Activated CD8-positive, alpha-beta T cell treated with anti-CD3 and anti-CD28 coated beads, Interleukin-2, amount 10 ng/mL, durations not matched to agents 7 days and 5 days (primary cell): ENCODE data around the gene OTOP2. TPM values are rescaled to one million over a fixed set of nuclear protein-coding genes. Genes with fewer than 3 reads are reported as not detected.
"Not testable (repeated sequence)": the region's sequence is repeated elsewhere in the genome, so short reads cannot be mapped to it uniquely, and the experiment has no call there.

Experiments
- ATAC-seq: fragments of 150-1000 bp; cut with Tn5 transposase; one replicate; pipeline ENCODE4 v1.10.0; 2021; ENCODE audit warnings: moderate library complexity
- CTCF ChIA-PET: fragments of 350-600 bp; sonication (Branson Sonifier 250); formaldehyde crosslinking; loops from one replicate; lab custom pipeline; 2021; ENCODE audit warnings: antibody characterized with exemption; lab: Charles Lee
- POLR2A ChIA-PET: fragments of 350-600 bp; sonication (Branson Sonifier 250); formaldehyde crosslinking; loops from one replicate; lab custom pipeline; 2021; ENCODE audit warnings: antibody characterized with exemption; lab: Charles Lee
- DNase-seq: peaks from one replicate; pipeline ENCODE4 v3.0.0-alpha.2; 2020
- H3K27ac Mint-ChIP-seq: one replicate; pipeline ENCODE4 v1.8.0; 2021; ENCODE audit warnings: mild to moderate bottlenecking, mixed read lengths
- H3K27me3 Mint-ChIP-seq: one replicate; pipeline ENCODE4 v1.8.0; 2021; ENCODE audit warnings: low read depth, mixed read lengths
- H3K36me3 Mint-ChIP-seq: one replicate; pipeline ENCODE4 v1.8.0; 2021; ENCODE audit warnings: low read depth, mixed read lengths
- H3K4me1 Mint-ChIP-seq: one replicate; pipeline ENCODE4 v1.8.0; 2021; ENCODE audit warnings: low read depth, mixed read lengths
- H3K4me3 Mint-ChIP-seq: one replicate; pipeline ENCODE4 v1.8.0; 2021; ENCODE audit warnings: mild to moderate bottlenecking, mixed read lengths
- H3K9me3 Mint-ChIP-seq: one replicate; pipeline ENCODE4 v1.8.0; 2022; ENCODE audit warnings: mixed read lengths; ENCODE audit not compliant: insufficient read depth
- total RNA-seq, 2 experiments: library from RNA; stranded (reverse); gene quantifications; one replicate each; pipeline ENCODE4 v1.2.3, GENCODE V29; 2021

The OTOP2 gene
- total RNA-seq, 2 experiments from 2014 or later = not detected

GRCh38 chr17:74969501-74969900, 45.4 kb downstream of the OTOP2 start:
- not testable (repeated sequence) for H3K4me1 Mint-ChIP-seq, H3K27ac Mint-ChIP-seq, H3K36me3 Mint-ChIP-seq, DNase-seq, ATAC-seq, H3K4me3 Mint-ChIP-seq, H3K9me3 Mint-ChIP-seq
- ChIA-PET CTCF (interaction anchor here (1.0 to 8.8 kb wide), 5 partner anchors 7 to 443 kb away, joined by 3 to 82 read pairs (median 4); no protein-coding TSS in a partner anchor), POLR2A (interaction anchor here (0.6 to 0.9 kb wide), 2 partner anchors 43 to 466 kb away, joined by 3 read pairs; partner anchors contain the start of gene MRPL58)
- H3K27me3 Mint-ChIP-seq = peaks cover 27% of the 10 kb centered on the region

GRCh38 chr17:74970395-74970794, 46.3 kb downstream of the OTOP2 start:
- peaks cover 5% of the 10 kb centered on the region for H3K4me1 Mint-ChIP-seq
- ChIA-PET POLR2A (no interaction called here), CTCF (interaction anchor here (1.0 to 8.8 kb wide), 2 partner anchors 8 to 17 kb away, joined by 3 to 82 read pairs; partner anchors contain the start of gene CDR2L)
- no peak overlapping the region for H3K27ac Mint-ChIP-seq
- no peak for ATAC-seq
- H3K9me3 Mint-ChIP-seq = no peaks in the 10 kb centered on the region
- no peak overlapping the region for H3K4me3 Mint-ChIP-seq
- DNase-seq = no peak
- H3K27me3 Mint-ChIP-seq = peaks cover 31% of the 10 kb centered on the region
- no peaks in the 10 kb centered on the region for H3K36me3 Mint-ChIP-seq

GRCh38 chr17:74971069-74971841, 47.2 kb downstream of the OTOP2 start:
- H3K27ac Mint-ChIP-seq = no peak overlapping the region
- POLR2A ChIA-PET = no interaction called here
- CTCF ChIA-PET = interaction anchor here (1.0 to 8.8 kb wide), 3 partner anchors 9 to 16 kb away, joined by 3 to 82 read pairs (median 20); partner anchors contain the start of gene CDR2L
- peak overlapping the region; percentile 34 for H3K4me3 Mint-ChIP-seq
- H3K4me1 Mint-ChIP-seq = peaks cover 5% of the 10 kb centered on the region
- no peaks in the 10 kb centered on the region for H3K36me3 Mint-ChIP-seq
- DNase-seq = no peak
- no peaks in the 10 kb centered on the region for H3K9me3 Mint-ChIP-seq
- peaks cover 33% of the 10 kb centered on the region for H3K27me3 Mint-ChIP-seq
- ATAC-seq = no peak

- ATAC-seq (no peak), DNase-seq (no peak)
- POLR2A ChIA-PET = interaction anchor here (1.1 kb wide), 1 partner anchor 40 kb away, joined by 3 read pairs; the partner anchor contains the start of gene MRPL58
- no peaks in the 10 kb centered on the region for H3K9me3 Mint-ChIP-seq
- H3K36me3 Mint-ChIP-seq = no peaks in the 10 kb centered on the region
- H3K4me1 Mint-ChIP-seq = peaks cover 5% of the 10 kb centered on the region
- peaks cover 33% of the 10 kb centered on the region for H3K27me3 Mint-ChIP-seq
- H3K27ac Mint-ChIP-seq = no peak overlapping the region
- CTCF ChIA-PET = interaction anchor here (0.8 to 8.8 kb wide), 3 partner anchors 10 to 15 kb away, joined by 3 to 82 read pairs (median 20); partner anchors contain the start of gene CDR2L
- peak overlapping the region; percentile 34 for H3K4me3 Mint-ChIP-seq
These were observed 47.7 kb downstream of the OTOP2 start for GRCh38 chr17:74971842-74972106.

- peak; percentile 92 for ATAC-seq
These were observed 48.3 kb downstream of the OTOP2 start, which contains the start of gene HID1 for GRCh38 chr17:74972107-74972972. TSS of gene HID1 (minus strand) at chr17:74972759. CDS start at chr17:74972656, 103 bp downstream.

DNA sequence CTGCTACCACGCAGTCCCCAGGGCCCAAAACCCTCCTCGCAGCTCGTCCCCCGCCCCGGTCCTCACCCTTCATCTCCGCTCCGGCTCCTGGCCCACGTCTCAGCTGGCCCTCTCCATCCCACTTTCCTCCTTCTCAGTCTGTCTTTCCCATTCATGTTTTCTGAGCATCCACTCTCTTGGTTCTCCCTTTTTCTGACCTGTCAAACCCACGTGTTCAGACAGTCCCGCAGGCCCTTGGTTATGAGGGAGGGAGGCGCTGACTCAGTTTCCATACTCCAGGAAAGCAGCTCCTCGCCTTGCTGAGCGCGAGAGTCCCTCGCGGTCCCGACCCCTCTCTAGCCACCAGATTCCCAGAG, 48.9 kb downstream of the OTOP2 start:
- DNase-seq (no peak), ATAC-seq (no peak)
- Mint-ChIP-seq H3K27me3 (peaks cover 35% of the 10 kb centered on the region), H3K27ac (no peak overlapping the region), H3K36me3 (no peaks in the 10 kb centered on the region), H3K9me3 (no peaks in the 10 kb centered on the region), H3K4me3 (peak overlapping the region; percentile 67), H3K4me1 (peaks cover 5% of the 10 kb centered on the region)
- CTCF ChIA-PET = interaction anchor here (0.6 to 8.8 kb wide), 8 partner anchors 11 to 600 kb away, joined by 3 to 82 read pairs (median 4); no protein-coding TSS in a partner anchor
- POLR2A ChIA-PET = interaction anchor here (1.1 kb wide), 1 partner anchor 39 kb away, joined by 3 read pairs; the partner anchor contains the start of gene MRPL58

More at GRCh38 chr17:74972107-74972972, 48.3 kb downstream of the OTOP2 start, which contains the start of gene HID1:
- Mint-ChIP-seq H3K4me3 (peak within 1 kb of the TSS; percentile 67), H3K27ac (no peak within 1 kb of the TSS), H3K36me3 (no peaks in the 10 kb centered on the region), H3K4me1 (peaks cover 5% of the 10 kb centered on the region), H3K27me3 (peaks cover 33% of the 10 kb centered on the region), H3K9me3 (no peaks in the 10 kb centered on the region)
- peak; percentile 76 for DNase-seq
- CTCF ChIA-PET = interaction anchor here (0.8 to 8.8 kb wide), 6 partner anchors 10 to 219 kb away, joined by 3 to 82 read pairs (median 4); partner anchors contain the start of gene CDR2L
- POLR2A ChIA-PET = interaction anchor here (1.1 kb wide), 1 partner anchor 40 kb away, joined by 3 read pairs; the partner anchor contains the start of gene MRPL58

- H3K4me1 Mint-ChIP-seq = peaks cover 8% of the 10 kb centered on the region
- ATAC-seq (no peak), DNase-seq (no peak)
- no peak overlapping the region for H3K4me3 Mint-ChIP-seq
- H3K27ac Mint-ChIP-seq = no peak overlapping the region
- H3K27me3 Mint-ChIP-seq = peaks cover 43% of the 10 kb centered on the region
- ChIA-PET POLR2A (interaction anchor here (0.5 kb wide), 1 partner anchor 14 kb away, joined by 5 read pairs; no protein-coding TSS in a partner anchor), CTCF (interaction anchor here (2.0 to 8.8 kb wide), 2 partner anchors 14 to 18 kb away, joined by 5 to 82 read pairs; no protein-coding TSS in a partner anchor)
- no peaks in the 10 kb centered on the region for H3K9me3 Mint-ChIP-seq
- H3K36me3 Mint-ChIP-seq = no peaks in the 10 kb centered on the region
These were observed 51.9 kb downstream of the OTOP2 start for GRCh38 chr17:74975943-74976342.

- ATAC-seq = no peak
- Mint-ChIP-seq H3K27me3 (peaks cover 32% of the 10 kb centered on the region), H3K36me3 (no peaks in the 10 kb centered on the region), H3K27ac (no peak overlapping the region), H3K4me3 (no peak overlapping the region), H3K9me3 (no peaks in the 10 kb centered on the region), H3K4me1 (peaks cover 17% of the 10 kb centered on the region)
- no peak for DNase-seq
- POLR2A ChIA-PET = no interaction called here
- CTCF ChIA-PET = interaction anchor here (2.0 to 2.1 kb wide), 2 partner anchors 17 to 20 kb away, joined by 5 to 11 read pairs; no protein-coding TSS in a partner anchor
These were observed 53.7 kb downstream of the OTOP2 start for GRCh38 chr17:74977802-74978201.

DNA sequence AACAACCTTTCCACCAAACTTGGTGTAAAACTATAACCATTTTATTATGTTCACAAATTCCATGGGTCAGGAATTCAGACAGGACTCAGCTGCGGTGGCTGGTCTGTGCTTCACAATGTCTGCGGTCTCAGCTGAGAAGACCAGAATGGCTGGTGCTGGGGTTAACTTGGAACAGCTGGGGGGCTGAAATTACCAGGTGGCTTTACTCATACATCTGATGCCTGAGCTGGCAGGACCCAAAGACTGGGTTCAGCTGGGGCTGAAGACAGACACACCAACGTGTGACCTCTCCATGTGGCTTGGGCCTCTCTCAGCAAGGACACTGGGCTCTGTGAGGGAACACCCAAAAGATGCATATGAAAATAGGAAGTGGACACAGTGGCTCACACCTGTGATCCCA, 54.2 kb downstream of the OTOP2 start:
- Mint-ChIP-seq H3K36me3 (no peaks in the 10 kb centered on the region), H3K4me3 (no peak overlapping the region), H3K9me3 (no peaks in the 10 kb centered on the region), H3K27ac (no peak overlapping the region), H3K27me3 (peaks cover 27% of the 10 kb centered on the region), H3K4me1 (peaks cover 13% of the 10 kb centered on the region)
- DNase-seq = no peak
- no peak for ATAC-seq
- POLR2A ChIA-PET = no interaction called here
- CTCF ChIA-PET = interaction anchor here (1.3 to 2.1 kb wide), 2 partner anchors 17 to 20 kb away, joined by 3 to 11 read pairs; no protein-coding TSS in a partner anchor

DNA sequence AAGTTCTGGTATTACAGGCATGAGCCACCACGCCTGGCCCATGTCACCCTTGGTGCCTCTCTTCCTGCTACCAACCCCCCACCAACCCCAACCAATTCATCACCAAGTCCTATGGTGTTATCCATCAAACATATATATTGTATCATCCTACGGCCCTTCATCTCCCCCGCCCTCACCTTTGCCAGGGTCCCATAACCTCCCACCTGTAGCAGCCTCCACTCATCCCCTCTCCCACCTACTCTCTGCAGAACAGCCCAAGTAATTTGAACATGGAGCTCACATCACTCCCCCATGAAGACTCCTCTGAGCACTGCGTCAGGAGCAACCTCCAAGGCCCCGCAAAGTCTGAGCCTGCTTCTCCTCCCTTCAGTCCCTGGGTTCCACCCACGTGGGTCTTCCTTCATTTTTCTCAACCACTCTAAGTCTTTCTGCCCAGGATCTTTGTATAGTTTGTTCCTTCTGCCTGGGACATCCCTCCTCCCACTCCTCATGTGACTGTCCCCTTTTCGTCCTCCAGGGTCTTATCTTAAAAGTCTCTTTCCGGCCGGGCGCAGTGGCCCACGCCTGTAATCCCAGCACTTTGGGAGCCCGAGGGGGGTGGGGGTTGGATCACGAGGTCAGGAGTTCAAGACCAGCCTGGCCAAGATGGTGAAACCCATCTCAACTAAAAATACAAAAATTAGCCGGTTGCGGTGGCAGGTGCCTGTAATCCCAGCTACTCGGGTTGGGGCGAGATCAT, 55.5 kb downstream of the OTOP2 start:
- ChIA-PET POLR2A (no interaction called here), CTCF (interaction anchor here (0.8 to 2.1 kb wide), 3 partner anchors 19 to 81 kb away, joined by 3 to 11 read pairs (median 3); no protein-coding TSS in a partner anchor)
- Mint-ChIP-seq H3K4me3 (no peak overlapping the region), H3K36me3 (no peaks in the 10 kb centered on the region), H3K27ac (no peak overlapping the region), H3K4me1 (peaks cover 13% of the 10 kb centered on the region), H3K9me3 (no peaks in the 10 kb centered on the region), H3K27me3 (peaks cover 26% of the 10 kb centered on the region)
- no peak for ATAC-seq
- no peak for DNase-seq
